Measurements from ENCODE around the gene MRPL24. TPM values are rescaled to one million over a fixed set of nuclear protein-coding genes. Genes with fewer than 3 reads are reported as not detected.

The MRPL24 gene
- total and polyA plus RNA-seq, 2 donors from 2014 or later = 71.9 to 174 TPM

GRCh38 chr1:156700736-156701531, 40.0 kb downstream of the MRPL24 start:
- intact Hi-C loops (cut with DNase I) = no loop called here

GRCh38 chr1:156698995-156699394, 41.9 kb downstream of the MRPL24 start:
- H3K4me1 ChIP-seq (ENCODE audit: control insufficient read depth in 2 of 3, insufficient read depth in 2 of 3, low read depth in 1 of 3, low read length in 3 of 3) = no peaks in the 10 kb centered on the region
- H3K9me3 ChIP-seq (ENCODE audit: control insufficient read depth in 2 of 3, insufficient read depth in 1 of 3, low read length in 3 of 3) = no peaks in the 10 kb centered on the region
- H3K36me3 ChIP-seq (ENCODE audit: control insufficient read depth in 2 of 3, insufficient read depth in 3 of 3, low read length in 3 of 3) = no peaks in the 10 kb centered on the region
- peak in 2 of 5 donors; percentile 21 to 48 for DNase-seq
- no peak overlapping the region for H3K9ac ChIP-seq (ENCODE audit: low read length in 3 of 3)
- intact Hi-C loops (cut with DNase I) = no loop called here
- no peak overlapping the region for H3K27ac ChIP-seq (ENCODE audit: low read depth in 2 of 2, low read length in 2 of 2)
- no peak for TF ChIP-seq CTCF (IDR thresholded peaks at IDR 0.05; ENCODE audit: borderline replicate concordance, extremely low read depth, insufficient read depth)
- no peaks in the 10 kb centered on the region for H3K27me3 ChIP-seq (ENCODE audit: control insufficient read depth, insufficient read depth, low read length)
- no peak overlapping the region for H3K4me3 ChIP-seq (ENCODE audit: low read length in 3 of 3)
- FAIRE-seq = no peak

More at GRCh38 chr1:156700736-156701531, 40.0 kb downstream of the MRPL24 start:
- no peak overlapping the region for H3K9ac ChIP-seq (ENCODE audit: low read length in 3 of 3)
- H3K9me3 ChIP-seq (ENCODE audit: control insufficient read depth in 2 of 3, insufficient read depth in 1 of 3, low read length in 3 of 3) = no peaks in the 10 kb centered on the region
- TF ChIP-seq CTCF (IDR thresholded peaks at IDR 0.05; ENCODE audit: borderline replicate concordance, extremely low read depth, insufficient read depth) = no peak
- H3K36me3 ChIP-seq (ENCODE audit: control insufficient read depth in 2 of 3, insufficient read depth in 3 of 3, low read length in 3 of 3) = no peaks in the 10 kb centered on the region
- no peak for DNase-seq
- no peak for FAIRE-seq
- H3K27ac ChIP-seq (ENCODE audit: low read depth in 2 of 2, low read length in 2 of 2) = no peak overlapping the region
- no peak overlapping the region for H3K4me3 ChIP-seq (ENCODE audit: low read length in 3 of 3)
- no peaks in the 10 kb centered on the region for H3K27me3 ChIP-seq (ENCODE audit: control insufficient read depth, insufficient read depth, low read length)
- H3K4me1 ChIP-seq (ENCODE audit: control insufficient read depth in 2 of 3, insufficient read depth in 2 of 3, low read depth in 1 of 3, low read length in 3 of 3) = peaks cover 0 to 7% (median 0%) of the 10 kb centered on the region in 3 donors

- no peaks in the 10 kb centered on the region for H3K9me3 ChIP-seq (ENCODE audit: control insufficient read depth in 2 of 3, insufficient read depth in 1 of 3, low read length in 3 of 3)
- no peaks in the 10 kb centered on the region for H3K36me3 ChIP-seq (ENCODE audit: control insufficient read depth in 2 of 3, insufficient read depth in 3 of 3, low read length in 3 of 3)
- H3K27ac ChIP-seq (ENCODE audit: low read depth in 2 of 2, low read length in 2 of 2) = no peak overlapping the region
- no peak overlapping the region for H3K9ac ChIP-seq (ENCODE audit: low read length in 3 of 3)
- peaks cover 0 to 6% (median 2%) of the 10 kb centered on the region in 3 donors for H3K4me1 ChIP-seq (ENCODE audit: control insufficient read depth in 2 of 3, insufficient read depth in 2 of 3, low read depth in 1 of 3, low read length in 3 of 3)
- no peak for TF ChIP-seq CTCF (IDR thresholded peaks at IDR 0.05; ENCODE audit: borderline replicate concordance, extremely low read depth, insufficient read depth)
- no peak for FAIRE-seq
- no peak overlapping the region for H3K4me3 ChIP-seq (ENCODE audit: low read length in 3 of 3)
- no peaks in the 10 kb centered on the region for H3K27me3 ChIP-seq (ENCODE audit: control insufficient read depth, insufficient read depth, low read length)
- peak in 3 of 5 donors; percentile 57 to 72 (median 69) for DNase-seq
- intact Hi-C loops (cut with DNase I) = no loop called here
These were observed 43.4 kb downstream of the MRPL24 start for GRCh38 chr1:156697481-156697880.

Data from kidney (tissue), 14 donors.